Stromal cell of bone marrow (primary cell): ENCODE data around the gene DDAH1.

Experiments
- DNase-seq: peaks from one replicate; pipeline ENCODE4 v3.0.0-alpha.2; 2012; ENCODE audit warnings: low read depth

DDAH1 gene

DNA sequence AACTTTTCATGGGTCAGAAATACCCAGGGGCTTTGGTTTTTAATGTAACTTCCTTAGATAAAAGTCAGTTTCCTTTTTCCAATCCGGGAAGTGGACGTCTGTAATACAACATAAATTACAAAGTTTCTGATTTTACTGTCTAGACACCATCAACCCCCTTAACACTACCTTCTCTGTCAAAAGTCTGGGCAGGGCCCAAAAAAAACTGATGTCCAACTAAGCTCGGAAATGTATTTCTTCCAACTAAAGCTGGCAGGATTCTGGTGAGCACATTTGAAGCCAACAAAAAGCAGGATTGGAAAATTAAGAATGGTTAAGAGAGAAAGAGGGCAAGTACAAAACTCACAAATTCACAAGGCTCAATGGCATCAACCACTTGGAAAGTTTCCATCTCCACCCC is 24.3 kb downstream of the DDAH1 start:
- DNase-seq: no peak

DNA sequence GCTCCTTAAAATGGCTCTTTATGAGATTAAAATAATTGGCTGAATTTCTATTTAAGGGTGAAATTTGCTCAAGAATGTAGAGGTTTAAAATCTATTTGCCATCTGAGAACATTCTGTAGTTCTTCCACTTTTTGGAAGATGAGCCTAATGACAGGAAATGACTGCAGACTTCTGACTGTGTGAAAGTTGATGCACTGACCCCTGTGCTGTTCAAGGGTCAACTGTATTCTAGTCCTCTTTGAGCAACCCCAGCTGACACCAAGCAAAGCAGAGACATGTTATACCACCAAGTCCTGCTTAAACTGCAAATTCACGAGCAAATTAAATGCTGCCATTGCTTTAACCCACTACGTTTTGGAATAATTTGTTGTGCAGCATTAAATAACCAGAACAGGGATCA is 26.6 kb downstream of the DDAH1 start:
- no peak for DNase-seq

DNA sequence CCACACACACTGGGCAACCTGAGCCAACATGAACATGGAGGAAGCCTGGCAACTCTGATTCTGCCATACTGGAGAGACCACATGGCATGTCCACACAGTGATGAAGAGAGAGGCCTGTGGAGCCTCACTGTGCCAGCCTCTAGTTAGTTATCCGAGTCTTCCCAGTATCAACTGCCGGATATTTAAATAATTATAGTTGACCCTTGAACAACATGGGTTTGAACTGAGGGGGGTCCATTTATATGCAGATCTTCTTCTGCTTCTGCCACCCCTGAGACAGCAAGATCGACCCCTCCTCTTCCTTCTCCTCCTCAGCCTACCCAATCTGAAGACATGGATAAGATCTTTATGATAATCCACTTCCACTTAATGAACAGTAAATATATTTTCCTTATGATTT is 27.8 kb downstream of the DDAH1 start:
- DNase-seq: no peak

DNA sequence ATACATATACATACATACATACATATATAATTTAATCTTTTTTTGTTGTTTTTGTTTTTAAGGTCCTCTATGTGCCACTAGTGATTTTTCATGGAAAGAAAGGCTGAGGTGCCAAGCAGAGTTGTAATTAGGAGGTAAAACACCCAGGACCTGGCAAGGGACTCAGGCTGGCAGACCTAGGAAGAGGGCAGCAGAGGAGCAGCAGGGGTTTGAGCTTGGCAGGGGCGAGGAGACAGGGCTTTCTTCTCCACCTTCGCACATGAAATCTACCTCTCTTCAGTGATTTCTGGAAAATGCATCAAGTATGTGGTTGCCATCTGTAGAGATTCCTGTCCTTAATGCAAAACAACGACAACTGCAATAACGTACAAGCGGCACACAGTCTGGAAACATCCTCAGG is 31.9 kb downstream of the DDAH1 start:
- DNase-seq: no peak

DNA sequence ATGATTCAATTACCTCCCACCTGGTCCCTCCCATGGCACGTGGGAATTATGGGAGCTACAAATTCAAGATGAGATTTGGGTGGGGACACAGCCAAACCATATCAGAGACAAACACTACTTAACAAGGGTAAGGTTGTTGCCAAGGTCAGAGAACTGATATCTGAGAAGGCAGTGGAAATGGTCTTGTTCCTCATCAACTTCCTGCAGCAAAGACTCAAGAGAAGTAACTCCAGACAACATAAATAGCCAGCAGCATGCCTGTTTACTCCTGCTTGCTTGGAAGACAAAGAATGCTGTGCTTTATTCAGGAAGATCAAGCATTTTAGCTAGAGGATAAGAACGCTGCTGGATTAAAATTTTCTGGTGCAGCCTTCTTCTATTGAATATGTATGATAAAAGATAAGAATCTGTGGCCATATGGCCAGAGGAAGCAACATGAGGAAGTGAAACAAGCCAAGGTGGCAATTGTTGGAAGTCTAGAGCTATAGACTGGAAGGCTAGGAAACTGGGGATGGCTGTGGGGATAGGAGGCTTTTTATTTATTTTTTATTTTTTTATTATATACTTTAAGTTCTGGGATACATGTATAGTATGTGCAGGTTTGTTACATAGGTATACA is 36.4 kb downstream of the DDAH1 start:
- DNase-seq: no peak

DNA sequence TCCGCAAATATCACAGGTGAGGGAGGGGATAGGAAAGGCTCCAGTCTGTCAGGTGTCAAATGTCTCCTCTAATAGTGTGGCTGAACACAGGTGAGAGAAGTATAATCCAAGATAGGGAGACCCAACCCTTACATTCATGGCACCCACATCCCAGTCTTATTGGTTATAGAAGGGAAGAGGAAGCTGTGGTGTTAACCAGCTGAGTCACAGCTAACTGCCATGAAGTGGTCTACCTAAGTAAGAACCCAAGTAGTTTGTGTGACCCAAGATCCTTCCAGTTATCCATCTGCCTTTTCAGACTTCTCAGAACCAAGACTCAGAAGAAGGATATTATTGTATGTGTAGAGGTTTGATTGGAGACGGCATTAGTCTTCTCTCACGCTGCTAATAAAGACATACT is 37.1 kb downstream of the DDAH1 start:
- DNase-seq: no peak

DNA sequence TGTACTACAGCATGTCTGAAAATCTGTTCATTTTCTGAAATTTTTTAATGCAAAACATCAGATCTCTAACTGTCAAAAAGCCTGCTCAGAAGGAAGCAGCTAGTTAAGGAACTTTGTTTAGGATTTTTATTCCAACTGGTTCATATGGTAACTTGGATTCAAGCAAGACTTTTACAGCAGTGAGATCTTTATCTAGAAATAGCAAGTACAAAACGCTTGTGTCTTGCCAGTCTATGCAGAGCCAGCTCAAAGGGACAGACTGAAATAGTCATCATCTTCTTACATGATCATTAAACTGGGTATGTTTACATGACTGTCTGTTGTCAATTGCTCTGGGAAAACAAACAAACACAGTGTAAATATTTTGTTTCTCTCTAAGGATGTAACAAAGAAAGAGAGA is 37.6 kb downstream of the DDAH1 start:
- DNase-seq: no peak

DNA sequence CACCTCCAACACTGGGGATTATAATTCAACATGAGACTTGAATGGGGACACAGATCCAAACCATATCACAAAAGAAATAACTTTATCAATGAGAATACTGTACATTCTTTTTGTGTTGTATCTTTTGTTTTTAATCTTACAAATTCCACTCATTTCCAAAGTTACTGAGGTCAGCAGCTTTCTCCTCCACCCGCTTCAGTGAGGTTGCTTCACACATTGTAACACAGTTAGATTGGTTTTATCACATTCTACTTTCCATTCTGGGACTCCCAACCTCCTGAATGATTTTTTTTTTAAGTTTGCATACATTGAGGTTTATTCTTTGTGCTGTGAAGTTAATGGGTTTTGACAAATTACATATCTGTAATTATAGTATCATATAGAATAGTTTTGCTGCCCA is 43.8 kb downstream of the DDAH1 start:
- no peak for DNase-seq

DNA sequence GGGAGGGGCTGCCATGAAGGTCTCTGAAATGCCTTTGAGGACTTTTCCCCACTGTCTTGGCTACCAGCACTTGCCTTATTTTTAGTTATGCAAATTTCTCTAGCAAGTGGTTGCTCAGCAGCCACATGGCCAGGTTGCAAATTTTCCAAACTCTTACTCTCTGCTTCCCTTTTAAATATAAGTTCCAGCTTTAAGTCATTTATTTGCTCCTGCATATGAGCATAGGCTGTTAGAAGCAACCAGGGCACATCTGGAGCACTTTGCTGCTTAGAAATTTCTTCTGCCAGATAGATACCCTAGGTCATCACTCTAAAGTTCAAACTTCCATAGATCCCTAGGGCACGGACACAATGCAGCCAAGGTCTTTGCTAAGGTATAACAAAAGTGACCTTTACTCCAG is 44.8 kb downstream of the DDAH1 start:
- no peak for DNase-seq

DNA sequence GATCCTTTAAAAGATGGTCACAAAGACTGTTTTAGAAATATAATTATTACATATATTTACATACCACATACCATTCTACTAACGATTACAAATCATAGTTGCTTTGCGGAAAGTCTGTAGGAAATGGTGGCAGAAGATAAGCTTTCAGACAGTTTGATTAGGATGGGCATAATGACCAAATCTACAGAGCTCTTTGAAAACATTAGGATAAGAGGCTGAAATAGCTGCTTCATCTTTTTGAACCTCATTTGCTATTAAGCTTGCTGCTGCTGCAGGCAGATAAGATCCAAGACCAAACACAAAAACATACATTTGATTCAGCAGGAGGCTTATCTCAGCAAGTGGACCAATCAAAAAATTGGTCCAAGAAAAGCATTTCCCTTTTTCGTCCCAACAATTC is 47.1 kb downstream of the DDAH1 start:
- DNase-seq: no peak

DNA sequence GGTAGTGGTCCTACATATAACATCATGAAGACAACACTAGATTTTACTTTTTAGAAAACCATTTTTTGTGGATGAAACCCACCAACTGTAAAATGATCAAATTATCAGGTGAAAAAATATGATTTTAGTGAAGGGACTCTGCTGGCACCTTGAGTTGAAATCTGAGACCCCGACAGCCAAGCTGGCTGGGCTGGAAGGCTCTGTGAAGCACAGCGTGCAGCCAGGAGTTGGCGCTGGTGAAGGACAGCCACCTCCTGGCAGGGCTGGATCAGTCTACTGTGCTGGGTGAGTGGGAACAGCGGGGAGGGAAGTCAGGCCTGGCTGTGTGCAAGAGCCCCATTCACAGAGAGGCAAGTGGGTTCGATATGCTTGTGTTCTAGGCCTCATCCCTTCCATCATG is 47.9 kb downstream of the DDAH1 start:
- no peak for DNase-seq

DNA sequence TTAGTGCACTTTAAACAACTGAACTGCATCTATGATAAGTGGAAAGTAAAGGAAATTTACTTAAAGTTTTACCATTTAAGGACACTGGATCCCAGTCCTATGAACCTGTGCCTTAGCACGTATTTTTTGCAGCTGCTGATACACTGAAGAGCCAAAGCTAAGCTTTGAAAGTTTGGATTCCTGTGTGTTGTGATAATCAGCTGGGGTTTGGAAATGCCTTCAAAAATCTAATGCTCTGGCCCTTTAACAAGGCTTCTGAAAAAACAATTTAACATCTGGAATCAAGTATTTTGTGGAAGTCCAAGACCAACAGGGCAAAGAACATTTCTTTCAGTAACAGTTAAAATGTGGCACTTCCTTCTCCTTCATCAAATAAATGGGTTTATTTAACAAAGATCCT is 51.8 kb downstream of the DDAH1 start:
- no peak for DNase-seq

DNA sequence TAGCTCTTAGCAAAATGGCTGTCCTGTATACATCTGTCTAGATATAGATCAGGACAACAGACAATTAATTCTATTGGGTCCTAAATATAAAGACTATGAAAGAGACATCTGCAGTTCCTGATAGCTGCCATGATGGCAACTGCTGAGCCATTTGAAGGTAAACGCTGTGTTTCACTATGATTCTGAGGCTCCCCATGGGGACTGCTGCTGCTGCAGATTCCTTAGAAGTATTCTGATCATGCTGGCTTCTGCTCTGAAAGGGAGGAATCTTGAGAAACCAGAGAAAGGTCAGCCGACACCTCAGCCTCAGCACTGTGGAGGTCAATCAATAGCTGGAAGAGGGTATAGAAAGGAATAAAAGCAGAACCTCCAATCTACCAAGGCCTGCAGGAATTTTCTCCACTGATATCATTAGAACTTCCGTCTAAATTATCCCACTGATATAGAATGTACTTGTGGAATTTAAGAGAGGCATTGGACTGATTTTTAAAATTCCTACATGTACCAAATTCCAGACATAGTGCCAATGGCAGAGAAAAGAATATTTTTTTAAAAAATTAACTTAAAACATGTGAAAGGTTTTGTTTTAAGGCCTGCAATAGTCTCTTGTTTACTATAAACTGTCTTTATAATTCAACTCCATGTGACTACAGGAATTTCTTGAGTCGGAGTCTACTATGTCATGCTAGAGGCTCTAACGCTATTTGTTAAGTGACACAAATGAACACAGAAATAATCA is 53.2 kb downstream of the DDAH1 start:
- DNase-seq: no peak

DNA sequence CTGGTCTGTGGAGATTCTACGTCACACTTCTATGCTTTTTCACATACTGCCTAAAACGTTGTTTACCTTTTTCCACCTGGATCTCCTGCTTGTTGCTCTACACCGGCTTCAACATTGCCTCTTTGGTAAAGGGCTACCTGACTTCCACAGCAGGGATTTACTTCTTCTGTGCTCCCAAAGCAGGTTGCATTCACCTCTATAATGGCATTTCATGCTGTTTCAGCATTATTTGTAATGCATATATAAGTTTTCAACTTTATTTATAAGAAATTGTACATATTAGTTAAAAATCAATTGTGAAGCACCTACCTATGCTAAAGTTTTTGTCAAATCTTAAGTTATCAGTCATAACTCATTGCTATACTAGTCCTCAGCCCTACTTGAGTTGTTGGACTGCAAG is 55.4 kb downstream of the DDAH1 start:
- no peak for DNase-seq

DNA sequence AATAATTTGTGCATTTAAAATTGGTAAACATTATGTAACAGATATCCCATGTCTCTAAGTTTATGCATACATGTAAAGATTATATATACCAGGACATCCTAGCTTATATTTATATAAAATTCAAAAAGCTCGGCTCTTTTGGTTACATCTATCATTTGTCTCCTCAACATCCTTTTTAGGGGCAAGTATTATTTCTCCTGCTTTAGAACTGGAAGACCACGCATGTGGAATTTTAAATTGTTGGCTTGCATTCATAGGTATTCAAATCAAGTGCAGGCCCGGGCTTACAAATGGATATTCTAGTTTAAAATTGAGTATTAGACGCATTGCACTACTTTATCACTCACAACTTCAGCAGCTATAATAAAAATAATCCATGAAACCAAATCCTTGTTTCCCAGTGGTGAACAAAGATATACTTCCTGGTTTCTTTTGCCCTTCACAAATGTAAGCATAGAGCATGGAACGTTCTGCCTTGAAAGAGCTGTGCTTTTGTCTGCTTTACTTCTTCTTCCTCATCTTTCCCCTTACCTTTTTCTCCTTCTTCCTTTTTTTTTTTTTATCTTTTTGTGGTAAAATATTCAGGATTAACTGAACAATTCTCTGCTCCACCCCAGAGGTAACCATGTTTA is 57.1 kb downstream of the DDAH1 start:
- DNase-seq: no peak

DNA sequence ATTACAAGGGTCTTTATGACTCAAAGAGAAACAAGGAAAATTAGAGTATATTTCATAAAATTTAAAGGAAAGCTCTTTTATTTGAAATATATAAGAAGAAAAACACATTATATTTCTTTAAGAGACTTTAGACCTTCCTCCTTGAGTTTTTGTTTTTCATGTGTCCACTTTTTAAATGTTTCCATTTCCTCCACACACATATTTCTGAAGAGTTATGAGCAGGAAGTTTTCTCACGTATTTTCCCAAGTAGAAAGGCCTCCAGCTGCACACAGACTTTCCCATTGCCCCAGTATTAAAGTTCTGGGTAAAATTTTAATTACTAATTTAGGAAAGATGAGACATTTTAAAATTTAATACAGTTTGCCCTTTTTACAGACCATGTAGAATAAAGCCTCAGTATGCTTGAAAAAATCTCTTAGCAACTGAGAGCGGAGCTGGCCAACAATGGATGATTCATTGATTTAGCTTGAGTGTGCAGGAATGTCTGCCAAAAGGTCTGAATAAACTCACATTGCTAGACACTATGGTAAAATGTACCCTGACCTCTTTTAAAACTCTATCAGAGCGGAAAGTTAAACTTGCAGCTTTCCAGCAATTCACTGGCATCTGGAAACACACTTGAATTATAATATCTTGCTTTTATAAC is 57.9 kb downstream of the DDAH1 start:
- peak; percentile 94 for DNase-seq

DNA sequence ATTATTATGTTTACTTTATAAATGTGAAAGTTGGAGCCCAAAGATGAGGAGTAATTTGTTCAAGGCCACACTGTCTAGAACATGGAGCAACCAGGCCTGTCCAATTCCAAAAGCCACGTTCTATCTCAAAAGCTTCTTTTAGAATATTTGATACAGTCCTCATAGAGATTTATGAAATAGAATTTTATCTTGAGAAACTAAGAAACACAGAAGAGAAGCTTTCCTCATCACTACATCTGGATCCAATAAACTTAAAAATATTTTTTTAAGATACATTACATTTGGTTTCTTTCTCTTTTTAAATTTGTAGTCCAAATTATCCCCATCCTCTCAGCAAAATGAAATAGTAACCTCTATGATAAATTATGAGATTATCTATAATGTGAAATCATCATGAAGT is 58.9 kb downstream of the DDAH1 start:
- no peak for DNase-seq

DNA sequence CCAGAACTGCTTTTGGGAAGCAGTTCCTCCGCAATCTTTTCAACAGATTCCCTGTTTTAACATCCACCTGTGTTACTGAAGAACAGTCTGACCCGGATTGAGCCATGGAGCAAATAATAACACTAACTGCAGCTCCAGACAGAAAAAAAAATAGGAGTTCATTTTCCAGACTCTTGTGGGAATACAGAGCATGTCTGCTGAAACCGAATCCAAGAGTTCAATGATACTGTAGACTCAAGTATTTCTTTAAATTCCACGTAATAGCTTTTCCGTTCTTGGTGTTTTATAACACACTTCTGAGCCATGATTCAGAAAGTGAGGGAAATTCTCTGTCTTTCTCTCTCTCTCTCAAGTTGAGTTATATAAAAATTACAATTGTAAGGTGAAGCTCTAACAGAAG is 60.6 kb downstream of the DDAH1 start:
- DNase-seq: peak; percentile 50

DNA sequence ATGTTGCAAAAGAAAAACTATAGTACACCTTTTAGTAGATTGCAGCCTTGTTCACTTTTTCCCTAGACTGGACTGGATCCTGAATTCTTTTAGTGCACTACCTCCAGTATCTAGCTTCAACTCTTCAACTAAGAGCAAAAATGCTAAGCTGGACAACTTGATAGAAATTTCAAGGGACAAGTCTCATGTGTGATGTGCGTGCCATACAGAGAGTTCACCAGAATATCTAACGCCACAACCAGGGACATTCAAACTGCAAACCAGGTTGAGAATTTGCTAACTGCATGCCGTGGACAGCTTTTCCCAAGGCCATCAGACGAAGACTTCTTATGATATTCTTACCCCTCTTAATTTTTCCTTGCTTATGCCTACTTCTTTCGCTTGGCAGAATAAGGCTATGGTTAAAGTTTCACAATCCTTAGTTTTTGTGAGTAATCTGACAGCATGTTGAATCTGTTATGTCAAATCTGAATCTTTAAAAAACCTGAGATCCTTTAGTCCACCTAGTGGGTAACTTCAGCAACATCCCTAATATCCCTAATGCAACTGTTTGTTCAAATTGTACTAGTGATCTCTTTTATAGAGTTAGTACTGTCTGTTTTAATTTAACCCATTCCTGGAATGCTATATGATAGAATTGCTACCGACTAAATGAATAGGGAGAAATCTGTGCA is 66.4 kb downstream of the DDAH1 start:
- peak; percentile 62 for DNase-seq

DNA sequence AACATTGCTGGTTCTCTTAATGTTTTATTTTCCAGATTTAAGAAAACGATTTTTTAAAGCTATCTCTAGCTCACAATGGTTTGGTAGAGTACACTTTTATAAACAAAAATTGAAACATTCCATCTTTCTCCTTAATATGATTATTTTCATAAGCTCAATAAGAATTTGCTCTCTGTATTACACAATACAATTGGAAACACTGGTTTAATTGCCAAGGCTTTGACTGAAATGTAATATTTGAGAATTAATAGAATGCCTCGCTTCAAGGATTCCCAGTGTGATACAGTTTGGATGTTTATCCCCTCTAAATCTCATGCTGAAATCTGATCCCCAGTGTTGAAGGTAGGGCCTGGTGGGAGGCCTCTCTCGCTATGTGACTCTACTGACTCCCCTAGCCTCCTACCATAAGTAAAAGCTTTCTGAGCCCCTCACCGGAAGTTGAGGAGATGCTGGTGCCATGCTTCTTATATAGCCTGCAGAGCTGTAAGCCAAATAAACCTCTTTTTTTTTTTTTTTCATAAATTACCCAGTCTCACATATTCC is 67.4 kb downstream of the DDAH1 start:
- no peak for DNase-seq

DNA sequence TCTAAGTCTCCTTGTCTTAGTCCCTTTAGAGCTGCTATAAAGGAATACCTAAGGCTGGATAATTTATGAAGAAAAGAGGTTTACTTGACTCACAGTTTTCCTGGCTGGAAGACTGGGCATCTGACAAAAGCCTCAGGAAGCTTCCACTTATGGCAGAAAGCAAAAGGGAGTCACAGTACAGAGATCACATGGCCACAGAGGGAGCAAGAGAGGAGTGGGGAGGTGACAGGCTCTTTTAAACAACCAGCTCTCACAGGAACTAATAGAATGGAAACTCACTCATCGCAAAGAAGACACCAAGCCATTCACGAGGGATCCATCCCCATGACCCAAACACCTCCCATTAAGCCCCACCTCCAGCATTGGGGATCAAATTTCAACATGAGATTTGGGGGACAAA is 68.8 kb downstream of the DDAH1 start:
- no peak for DNase-seq

DNA sequence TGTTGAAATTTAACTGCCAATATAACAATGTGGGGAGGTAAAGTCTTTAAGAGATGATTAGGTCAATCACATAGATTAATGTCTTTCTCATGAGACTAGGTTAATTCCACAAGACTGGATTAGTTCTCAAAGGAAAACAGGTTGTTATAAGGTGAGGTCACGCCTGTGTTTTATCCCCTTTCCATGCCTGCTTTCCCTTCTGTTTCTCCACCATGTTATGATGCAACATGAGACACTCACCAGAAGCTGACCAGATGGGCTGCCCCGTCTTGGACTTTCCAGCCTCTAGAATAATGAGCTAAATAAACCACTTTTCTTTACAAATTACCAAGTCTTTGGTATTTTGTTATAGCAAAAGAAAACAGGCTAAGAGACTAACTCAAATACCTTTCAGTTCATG is 70.8 kb downstream of the DDAH1 start:
- DNase-seq: no peak
